ENCODE data around the gene PTPRT.

The PTPRT gene

GRCh38 chr20:42043921-42044320 lies 1145.8 kb downstream of the PTPRT start:
- DNase-seq (ENCODE audit: low read depth), result no peak

- DNase-seq (ENCODE audit: low read depth), result no peak
Observed at GRCh38 chr20:42041000-42041565, 1148.6 kb downstream of the PTPRT start.

GRCh38 chr20:42027746-42028268 lies 1161.9 kb downstream of the PTPRT start:
- no peak for DNase-seq (ENCODE audit: low read depth)

- DNase-seq (ENCODE audit: low read depth), result no peak
Observed at GRCh38 chr20:42026599-42026998, 1163.1 kb downstream of the PTPRT start.

GRCh38 chr20:42024653-42025052 lies 1165.1 kb downstream of the PTPRT start:
- DNase-seq (ENCODE audit: low read depth), result no peak

Measured in activated gamma-delta T cell treated with anti-CD3 and anti-CD28 coated beads, Interleukin-2, amount 50 U/mL, for 16 hours (primary cell).